Activated CD8-positive, alpha-beta T cell treated with anti-CD3 and anti-CD28 coated beads for 36 hours (primary cell): ENCODE results near the gene DUOX2. TPM values are rescaled to one million over a fixed set of nuclear protein-coding genes. Genes with fewer than 3 reads are reported as not detected.
A peak's percentile ranks its signal among the peaks of the same experiment; 100 is the strongest.

Source experiments
- ATAC-seq: fragments of 200-7000 bp; cut with Tn5 transposase; one replicate; pipeline ENCODE4 v1.10.0; 2021; ENCODE audit warnings: mild to moderate bottlenecking, moderate library complexity
- CTCF ChIA-PET: fragments of 350-600 bp; sonication (Branson Sonifier 250); formaldehyde crosslinking; loops from one replicate; lab custom pipeline; 2021; ENCODE audit warnings: antibody characterized with exemption; lab: Charles Lee
- POLR2A ChIA-PET: fragments of 350-600 bp; sonication (Branson Sonifier 250); formaldehyde crosslinking; loops from one replicate; lab custom pipeline; 2021; ENCODE audit warnings: antibody characterized with exemption; lab: Charles Lee
- DNase-seq: peaks from one replicate; pipeline ENCODE4 v3.0.0-alpha.2; 2020
- H3K27ac Mint-ChIP-seq: one replicate; pipeline ENCODE4 v1.8.0; 2021; ENCODE audit warnings: mild to moderate bottlenecking, mixed read lengths
- H3K27me3 Mint-ChIP-seq: one replicate; pipeline ENCODE4 v1.8.0; 2021; ENCODE audit warnings: mixed read lengths
- H3K36me3 Mint-ChIP-seq: one replicate; pipeline ENCODE4 v1.8.0; 2021; ENCODE audit warnings: low read depth, mixed read lengths
- H3K4me1 Mint-ChIP-seq: one replicate; pipeline ENCODE4 v1.8.0; 2021; ENCODE audit warnings: low read depth, mixed read lengths
- H3K4me3 Mint-ChIP-seq: one replicate; pipeline ENCODE4 v1.8.0; 2021; ENCODE audit warnings: mild to moderate bottlenecking, moderate library complexity, mixed read lengths
- H3K9me3 Mint-ChIP-seq: one replicate; pipeline ENCODE4 v1.8.0; 2021; ENCODE audit warnings: mixed read lengths
- CTCF ChIP-seq: fragments of 200-600 bp; IDR thresholded peaks from one replicate; pipeline ENCODE4 v1.8.0; 2022; ENCODE audit warnings: antibody characterized with exemption, mild to moderate bottlenecking
- intact Hi-C: fragments of 100-400 bp; cut with micrococcal nuclease; formaldehyde crosslinking; loops from one replicate; pipeline ENCODE4 v1.10.0; 2022
- total RNA-seq, 2 experiments: library from RNA; stranded (reverse); gene quantifications; one replicate each; pipeline ENCODE4 v1.2.3, GENCODE V29; 2021

DUOX2 gene
- total RNA-seq, 2 experiments from 2014 or later, result 0.05 to 0.18 TPM

DNA sequence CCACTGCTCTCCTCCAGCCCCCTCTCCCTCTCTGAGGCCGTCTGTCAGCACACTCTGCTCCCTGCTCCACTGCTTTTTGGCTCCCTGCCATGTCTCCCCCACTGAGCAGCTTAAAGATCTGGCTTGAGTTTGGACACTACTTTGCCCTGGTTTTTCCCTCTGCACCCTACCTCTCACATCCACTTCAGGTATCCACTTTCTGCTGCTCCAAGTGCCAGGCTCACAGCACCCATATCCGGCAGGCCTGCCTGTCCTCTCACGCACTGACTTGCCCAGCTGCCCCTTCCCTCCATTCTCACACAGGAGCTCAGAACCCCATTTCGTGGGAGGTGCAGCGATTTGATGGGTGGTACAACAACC, 19.6 kb upstream of the DUOX2 start:
- TF ChIP-seq CTCF, result no peak
- H3K36me3 Mint-ChIP-seq, result no peaks in the 10 kb centered on the region
- peaks cover 44% of the 10 kb centered on the region for H3K27me3 Mint-ChIP-seq
- no peaks in the 10 kb centered on the region for H3K9me3 Mint-ChIP-seq
- ChIA-PET POLR2A (no interaction called here), CTCF (interaction anchor here (1.2 to 6.9 kb wide), 2 partner anchors 16 kb away, joined by 3 to 48 read pairs; no protein-coding TSS in a partner anchor)
- intact Hi-C loops, result no loop called here
- peaks cover 10% of the 10 kb centered on the region for H3K4me1 Mint-ChIP-seq
- no peak overlapping the region for H3K27ac Mint-ChIP-seq
- H3K4me3 Mint-ChIP-seq, result no peak overlapping the region
- no peak for DNase-seq
- no peak for ATAC-seq

- H3K27ac Mint-ChIP-seq, result no peak overlapping the region
- CTCF ChIA-PET, result interaction anchor here (1.2 to 6.9 kb wide), 2 partner anchors 16 to 17 kb away, joined by 3 to 48 read pairs; no protein-coding TSS in a partner anchor
- ATAC-seq (no peak), DNase-seq (no peak)
- no peaks in the 10 kb centered on the region for H3K36me3 Mint-ChIP-seq
- intact Hi-C loops, result no loop called here
- no peak overlapping the region for H3K4me3 Mint-ChIP-seq
- TF ChIP-seq CTCF, result no peak
- H3K27me3 Mint-ChIP-seq, result peaks cover 49% of the 10 kb centered on the region
- peaks cover 10% of the 10 kb centered on the region for H3K4me1 Mint-ChIP-seq
- no peaks in the 10 kb centered on the region for H3K9me3 Mint-ChIP-seq
- POLR2A ChIA-PET, result no interaction called here
These were observed 19.0 kb upstream of the DUOX2 start for GRCh38 chr15:45132844-45133560.

- Mint-ChIP-seq H3K9me3 (no peaks in the 10 kb centered on the region), H3K4me3 (no peak overlapping the region), H3K27ac (no peak overlapping the region), H3K4me1 (peaks cover 10% of the 10 kb centered on the region), H3K27me3 (peaks cover 51% of the 10 kb centered on the region), H3K36me3 (no peaks in the 10 kb centered on the region)
- ChIA-PET CTCF (interaction anchor here (6.9 kb wide), 1 partner anchor 14 kb away, joined by 48 read pairs; no protein-coding TSS in a partner anchor), POLR2A (no interaction called here)
- TF ChIP-seq CTCF, result no peak
- DNase-seq (no peak), ATAC-seq (no peak)
- intact Hi-C loops, result no loop called here
These were observed 17.5 kb upstream of the DUOX2 start for GRCh38 chr15:45131510-45131909.

- intact Hi-C loops, result no loop called here
- no peak overlapping the region for H3K4me3 Mint-ChIP-seq
- TF ChIP-seq CTCF, result no peak
- no peaks in the 10 kb centered on the region for H3K36me3 Mint-ChIP-seq
- ATAC-seq, result no peak
- no peak for DNase-seq
- ChIA-PET CTCF (interaction anchor here (0.6 to 6.9 kb wide), 5 partner anchors 10 to 269 kb away, joined by 3 to 48 read pairs (median 3); no protein-coding TSS in a partner anchor), POLR2A (no interaction called here)
- H3K4me1 Mint-ChIP-seq, result peaks cover 5% of the 10 kb centered on the region
- no peaks in the 10 kb centered on the region for H3K9me3 Mint-ChIP-seq
- H3K27ac Mint-ChIP-seq, result no peak overlapping the region
- peaks cover 57% of the 10 kb centered on the region for H3K27me3 Mint-ChIP-seq
These were observed 16.5 kb upstream of the DUOX2 start for GRCh38 chr15:45130291-45131000.

GRCh38 chr15:45129651-45130129, 15.7 kb upstream of the DUOX2 start, which contains the start of the genes DUOX1 and DUOXA1:
TSS of gene DUOX1 (plus strand) at chr15:45129994. CDS start at chr15:45131967, 1,973 bp downstream.
TSS of gene DUOXA1 (minus strand) at chr15:45129879. CDS start at chr15:45123014, 6,865 bp downstream.
- intact Hi-C loops, result no loop called here
- Mint-ChIP-seq H3K4me1 (peaks cover 2% of the 10 kb centered on the region), H3K9me3 (no peaks in the 10 kb centered on the region), H3K27ac (no peak within 1 kb of the TSS), H3K36me3 (no peaks in the 10 kb centered on the region), H3K27me3 (peaks cover 61% of the 10 kb centered on the region), H3K4me3 (no peak within 1 kb of the TSS)
- DNase-seq, result peak; percentile 47
- TF ChIP-seq CTCF, result no peak
- peak; percentile 80 for ATAC-seq
- ChIA-PET CTCF (interaction anchor here (0.6 to 6.9 kb wide), 5 partner anchors 10 to 270 kb away, joined by 3 to 48 read pairs (median 3); no protein-coding TSS in a partner anchor), POLR2A (no interaction called here)
